Amniotic epithelial cell (primary cell): Measurements from ENCODE around the gene FOCAD.
"Not testable (repeated sequence)": the region's sequence is repeated elsewhere in the genome, so short reads cannot be mapped to it uniquely, and the experiment has no call there.

Source experiments
- DNase-seq: peaks from one replicate; pipeline ENCODE4 v3.0.0-alpha.2; 2010; ENCODE audit warnings: low read depth

Gene FOCAD, protein sequence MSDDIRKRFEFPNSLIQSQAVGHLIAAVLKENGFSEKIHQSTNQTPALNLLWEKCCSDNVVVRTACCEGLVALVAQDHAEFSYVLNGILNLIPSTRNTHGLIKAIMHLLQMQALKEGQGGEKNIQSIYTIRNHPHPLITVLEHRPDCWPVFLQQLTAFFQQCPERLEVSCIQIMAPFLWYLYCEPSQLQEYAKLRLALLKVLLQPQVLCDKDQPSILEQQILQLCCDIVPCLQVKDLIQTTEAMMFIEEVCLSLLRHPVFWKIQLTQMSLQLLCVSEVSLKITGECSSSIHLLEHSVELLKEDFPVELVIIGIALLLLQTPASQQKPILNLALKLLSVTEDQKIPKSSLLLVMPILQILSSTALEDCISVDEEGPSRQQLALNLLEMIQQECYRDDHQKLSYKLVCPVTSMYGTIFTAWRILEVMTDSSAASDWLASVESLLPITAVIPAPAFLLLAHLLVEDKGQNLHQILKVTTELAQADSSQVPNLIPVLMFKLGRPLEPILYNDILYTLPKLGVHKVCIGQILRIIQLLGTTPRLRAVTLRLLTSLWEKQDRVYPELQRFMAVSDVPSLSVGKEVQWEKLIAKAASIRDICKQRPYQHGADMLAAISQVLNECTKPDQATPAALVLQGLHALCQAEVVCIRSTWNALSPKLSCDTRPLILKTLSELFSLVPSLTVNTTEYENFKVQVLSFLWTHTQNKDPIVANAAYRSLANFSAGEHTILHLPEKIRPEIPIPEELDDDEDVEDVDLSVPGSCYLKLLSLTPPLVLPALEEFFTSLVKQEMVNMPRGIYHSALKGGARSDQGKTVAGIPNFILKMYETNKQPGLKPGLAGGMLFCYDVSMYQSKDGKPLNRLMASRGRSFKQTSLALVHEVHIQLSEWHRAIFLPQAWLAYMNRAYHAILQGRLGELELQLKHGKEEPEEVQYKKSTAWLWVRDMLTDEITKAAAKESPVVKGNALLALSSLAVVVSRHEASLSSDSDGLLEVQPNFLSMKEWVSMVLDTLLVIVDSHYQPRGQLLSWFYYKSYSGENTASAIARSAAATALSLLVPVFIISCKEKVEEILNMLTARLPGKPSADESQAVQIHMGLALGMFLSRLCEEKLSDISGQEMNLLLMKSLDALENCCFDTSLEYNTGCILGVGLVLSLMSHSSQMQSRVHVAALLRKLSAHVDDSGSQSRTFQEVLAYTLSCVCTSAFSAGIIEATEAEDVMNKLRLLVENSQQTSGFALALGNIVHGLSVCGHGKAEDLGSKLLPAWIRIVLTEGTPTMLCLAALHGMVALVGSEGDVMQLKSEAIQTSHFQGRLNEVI (N-terminal part only)

GRCh38 chr9:20684035-20684874 is at the start of gene FOCAD:
TSS of gene FOCAD (plus strand) at chr9:20684259. CDS start at chr9:20715354, 31,095 bp downstream.
- DNase-seq = peak; percentile 91

DNA sequence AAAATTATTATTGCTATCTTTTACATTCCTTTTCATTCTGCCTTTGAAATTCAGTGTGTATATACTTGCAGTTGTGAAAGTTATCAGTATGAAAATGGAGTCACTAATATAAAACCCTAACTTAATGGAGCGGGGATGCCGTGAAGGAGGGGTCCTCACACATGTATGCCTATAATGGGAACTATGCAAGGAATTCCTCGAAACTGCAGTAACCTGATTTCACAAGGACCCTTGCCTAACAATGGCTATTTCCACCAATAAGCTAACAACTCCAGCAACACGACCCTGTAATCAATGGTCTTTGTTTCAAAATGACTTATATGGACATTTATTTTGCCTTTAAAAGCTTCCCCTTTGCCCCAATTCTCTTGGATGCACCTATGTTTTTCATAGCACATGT is 49.2 kb upstream of the FOCAD start:
- DNase-seq = no peak

DNA sequence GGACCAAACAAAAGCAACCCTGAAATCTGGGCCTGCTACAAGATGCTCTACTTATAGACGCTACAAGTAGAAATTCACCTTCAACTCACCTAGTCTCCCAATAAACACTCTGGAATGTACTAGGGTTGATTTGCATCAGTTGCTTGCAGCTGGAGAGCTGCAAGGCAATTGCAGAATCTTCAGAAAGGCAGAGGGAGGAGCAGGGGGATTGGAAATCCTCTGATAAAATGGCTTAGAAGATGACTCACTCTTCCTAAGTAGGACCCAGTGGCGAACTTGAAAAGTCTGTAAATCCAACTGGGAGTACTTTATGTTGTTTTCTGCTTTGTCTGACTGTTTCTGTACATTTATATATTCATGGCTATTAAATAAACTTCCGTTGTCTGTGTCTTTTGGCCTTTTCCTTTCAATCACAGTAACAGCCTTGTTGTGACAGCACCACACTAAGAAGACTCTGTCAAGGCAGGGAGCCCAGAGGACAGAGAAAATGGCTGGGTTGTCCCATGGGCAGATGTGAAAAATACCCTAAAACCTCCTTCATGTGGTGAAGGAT is 47.1 kb upstream of the FOCAD start:
- DNase-seq = peak; percentile 80

GRCh38 chr9:20640331-20641187 is 43.5 kb upstream of the FOCAD start:
- peak; percentile 34 for DNase-seq

DNA sequence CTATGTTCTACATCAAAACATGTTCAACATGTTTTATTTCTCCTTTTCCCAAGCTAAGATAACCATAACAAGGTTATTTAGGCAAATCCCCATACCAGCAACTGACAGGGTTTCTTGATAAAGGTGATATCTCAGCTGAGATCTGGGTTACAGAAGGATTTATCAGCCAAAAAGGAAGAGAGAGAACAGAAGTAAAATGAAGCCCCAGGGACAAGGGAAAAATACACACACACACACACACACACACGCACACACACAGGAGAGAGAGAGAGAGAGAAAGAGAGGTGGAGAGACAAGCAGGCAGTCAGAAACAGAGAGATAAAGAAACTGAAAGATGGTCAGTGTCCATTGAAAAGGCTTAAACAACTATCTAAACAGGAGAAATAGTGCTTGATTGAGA is 42.0 kb upstream of the FOCAD start:
- peak; percentile 5 for DNase-seq

GRCh38 chr9:20643660-20644059 is 40.4 kb upstream of the FOCAD start:
- no peak for DNase-seq

GRCh38 chr9:20646656-20647055 is 37.4 kb upstream of the FOCAD start:
- DNase-seq = peak; percentile 7

DNA sequence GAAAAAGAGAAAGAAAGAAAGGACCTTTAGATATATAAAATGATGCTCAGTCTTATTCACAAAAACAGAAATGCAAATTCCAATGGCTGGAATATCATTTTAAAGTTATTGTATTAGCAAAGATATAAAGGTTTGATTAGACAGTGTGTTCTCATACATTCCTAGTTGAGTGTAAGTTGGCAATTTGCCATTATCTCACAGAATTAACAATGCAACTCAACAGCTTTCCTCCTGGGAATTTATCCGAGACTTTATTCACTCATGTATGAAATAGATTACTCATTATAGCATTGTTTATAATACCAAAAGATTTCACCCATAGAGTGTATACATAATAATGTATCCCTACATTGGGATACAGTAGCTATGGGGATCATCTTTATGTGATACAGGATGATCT is 34.7 kb upstream of the FOCAD start:
- DNase-seq = no peak

GRCh38 chr9:20650313-20650712 is 33.7 kb upstream of the FOCAD start:
- DNase-seq = no peak

- DNase-seq = no peak
Measured at GRCh38 chr9:20650750-20651299, 33.2 kb upstream of the FOCAD start.

DNA sequence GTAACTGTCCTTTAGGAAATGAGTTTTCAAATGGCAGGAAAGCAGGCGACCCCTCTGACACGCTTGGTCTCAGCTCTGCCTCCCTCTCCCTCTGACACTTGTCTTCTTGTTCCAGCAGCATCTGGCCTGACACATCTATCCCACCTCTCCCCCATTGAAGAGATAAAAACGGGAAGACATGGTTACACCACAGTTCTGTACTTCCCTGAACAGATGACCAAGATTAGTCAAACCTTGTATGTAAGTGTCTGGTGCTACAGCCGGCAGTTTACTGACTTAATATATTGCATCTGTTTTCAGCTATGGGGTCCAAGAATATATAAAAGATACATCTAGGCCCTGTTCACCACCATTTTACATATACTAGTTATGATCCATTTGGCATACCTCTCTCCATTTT is 32.1 kb upstream of the FOCAD start:
- no peak for DNase-seq

- not testable (repeated sequence) for DNase-seq
Measured at GRCh38 chr9:20658246-20658667, 25.8 kb upstream of the FOCAD start.

DNA sequence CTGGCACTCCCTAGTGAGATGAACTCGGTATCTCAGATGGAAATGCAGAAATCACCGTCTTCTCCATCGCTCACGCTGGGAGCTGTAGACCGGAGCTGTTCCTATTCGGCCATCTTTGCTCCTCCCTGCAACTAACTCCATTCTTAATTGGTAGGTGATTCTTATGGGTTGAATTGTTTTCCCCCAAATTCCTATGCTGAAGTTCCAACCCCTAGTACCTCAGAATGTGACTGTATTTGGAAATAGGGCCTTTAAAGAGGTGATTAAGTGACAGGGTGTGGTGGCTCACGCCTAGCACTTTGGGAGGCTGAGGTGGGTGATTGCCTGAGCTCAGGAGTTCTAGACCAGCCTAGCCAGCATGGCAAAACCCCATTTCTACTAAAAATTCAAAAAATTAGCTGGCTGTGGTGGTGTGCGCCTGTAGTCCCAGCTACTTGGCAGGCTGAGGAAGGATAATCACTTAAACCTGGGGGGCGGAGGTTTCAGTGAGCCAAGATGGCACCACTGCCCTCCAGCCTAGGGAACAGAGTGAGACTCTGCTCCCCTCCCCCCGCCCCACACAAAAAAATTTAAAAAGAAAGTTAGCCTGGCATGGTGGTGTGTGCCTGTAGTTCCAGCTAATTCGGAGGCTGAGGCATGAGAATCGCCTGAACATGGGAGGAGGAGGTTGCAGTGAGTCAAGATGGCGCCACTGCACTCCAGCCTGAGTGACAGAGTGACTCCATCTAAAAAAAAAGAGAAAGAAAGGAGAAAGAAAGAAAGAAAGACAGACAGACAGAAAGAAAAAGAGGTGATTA is 25.2 kb upstream of the FOCAD start:
- peak; percentile 15 for DNase-seq

GRCh38 chr9:20659474-20659967 is 24.5 kb upstream of the FOCAD start:
- peak; percentile 29 for DNase-seq

DNA sequence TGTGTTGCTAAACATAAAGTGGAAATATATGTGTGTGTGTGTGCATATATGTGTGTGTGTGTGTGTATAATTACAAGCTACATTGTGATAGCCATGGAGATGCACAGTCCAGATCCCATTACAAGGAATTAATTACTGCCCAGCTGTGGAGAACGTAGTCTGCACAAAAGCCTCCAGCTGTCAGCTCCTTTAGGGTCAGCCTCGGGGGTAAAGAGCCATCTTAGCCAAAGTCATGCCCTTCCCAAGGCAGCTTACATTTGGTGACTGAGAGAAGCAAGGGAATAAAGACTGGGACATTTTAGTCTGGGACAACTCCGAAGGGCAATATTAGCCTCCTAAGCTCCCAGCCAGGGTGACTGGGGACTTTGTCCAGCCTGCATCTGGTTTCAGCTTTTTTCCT is 21.9 kb upstream of the FOCAD start:
- DNase-seq = no peak

DNA sequence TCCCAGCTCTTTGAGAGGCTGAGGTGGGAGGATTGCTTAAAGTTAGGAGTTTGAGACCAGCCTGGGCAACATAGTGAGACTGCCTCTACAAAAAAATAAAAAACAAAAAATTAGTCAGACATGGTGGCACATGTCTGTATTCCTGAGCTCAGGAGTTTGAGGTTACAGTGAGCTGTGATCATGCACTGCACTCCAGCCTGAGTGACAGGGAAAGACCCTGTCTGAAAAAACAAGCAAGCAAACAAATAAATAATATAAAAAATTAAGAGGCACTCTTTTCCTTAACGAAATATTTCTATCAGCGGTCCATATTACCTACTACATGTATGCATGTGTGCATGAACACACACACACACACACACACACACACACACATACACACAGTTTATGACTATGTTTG is 20.9 kb upstream of the FOCAD start:
- no peak for DNase-seq

DNA sequence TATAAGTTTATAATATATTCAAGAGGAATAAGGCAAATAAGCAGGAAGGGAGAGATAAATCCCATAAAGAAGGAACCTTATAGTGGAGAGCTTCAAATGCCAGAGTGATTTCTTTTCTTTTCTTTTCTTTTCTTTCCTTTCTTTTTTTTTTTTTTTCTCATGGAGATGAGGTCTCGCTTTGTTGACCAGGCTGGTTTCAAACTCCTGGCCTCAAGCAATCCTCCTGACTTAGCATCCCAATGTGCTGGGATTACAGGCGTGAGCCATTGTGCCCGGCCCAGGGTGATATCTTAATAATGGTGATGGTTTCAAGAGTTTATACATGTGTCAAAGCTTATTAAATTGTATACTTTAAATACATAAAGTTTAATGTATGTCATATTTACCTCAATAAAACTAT is 19.6 kb upstream of the FOCAD start:
- DNase-seq = no peak

DNA sequence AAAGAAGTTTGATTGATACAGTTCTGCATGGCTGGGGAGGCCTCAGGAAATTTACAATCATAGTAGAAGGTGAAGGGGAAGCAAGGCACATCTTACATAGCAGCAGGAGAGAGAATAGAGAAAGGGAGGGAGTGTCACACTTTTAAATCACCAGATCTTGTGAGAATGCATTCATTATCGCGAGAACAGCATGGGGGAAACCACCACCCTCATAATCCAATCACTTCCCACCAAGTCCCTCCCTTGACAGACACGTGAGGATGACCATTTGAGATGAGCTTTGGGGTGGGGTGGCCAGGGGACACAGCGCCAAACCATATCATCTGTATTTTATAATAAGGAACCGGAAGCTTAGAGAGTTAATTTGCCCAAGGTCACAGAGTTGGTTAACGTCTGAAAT is 13.7 kb upstream of the FOCAD start:
- no peak for DNase-seq

- DNase-seq = no peak
Measured at GRCh38 chr9:20671635-20672034, 12.4 kb upstream of the FOCAD start.
